ENCODE data around the gene SMAGP. TPM values are rescaled to one million over a fixed set of nuclear protein-coding genes. Genes with fewer than 3 reads are reported as not detected.

Gene SMAGP
- total and polyA plus RNA-seq, 2 of the 13 experiments (the other 11 are each of a cell fraction or from before 2014, with no cell fraction given): 9.2 TPM

DNA sequence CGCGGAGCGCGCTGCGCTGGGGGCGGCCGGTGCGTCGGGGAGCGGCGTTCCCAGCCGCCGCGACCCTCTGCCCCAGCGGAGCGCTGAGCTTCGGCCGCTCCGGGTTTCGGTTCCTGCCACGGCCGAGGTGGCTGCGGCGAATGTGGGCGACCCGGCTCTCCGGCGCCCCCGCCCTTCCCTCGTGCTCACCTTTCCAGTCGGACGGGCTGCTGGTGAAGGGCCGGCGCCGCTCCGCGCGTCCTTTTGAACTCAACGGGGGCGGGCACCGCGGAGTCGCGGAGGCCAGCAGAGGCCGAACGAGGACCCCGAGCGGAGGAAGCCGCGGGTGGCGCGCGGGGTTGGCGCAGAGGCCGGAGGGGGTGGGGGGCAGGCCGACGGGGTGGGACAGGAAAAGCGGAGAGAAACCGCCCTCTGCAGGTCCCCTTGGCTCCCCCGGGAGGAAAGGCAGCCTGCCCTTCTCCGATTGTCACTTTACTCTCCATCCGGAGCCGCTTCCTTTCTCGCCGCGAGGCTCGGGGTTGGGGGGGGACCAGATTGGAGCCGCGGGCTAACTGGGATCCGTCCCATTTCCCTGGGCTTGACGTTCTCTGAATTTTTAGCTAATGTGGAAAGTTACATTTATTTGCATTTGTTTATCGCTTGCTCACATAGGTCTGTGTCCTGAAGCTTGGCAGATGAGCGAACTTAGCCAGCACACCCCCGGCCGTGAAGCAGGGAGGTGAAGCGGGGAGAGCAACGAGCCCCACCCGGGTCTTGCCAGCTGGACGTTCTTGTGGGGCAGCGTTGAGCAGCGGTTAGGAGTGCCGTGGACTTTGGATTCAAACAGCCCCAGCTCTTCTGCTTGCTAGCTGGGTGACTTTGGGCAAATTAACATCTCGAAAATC lies at the start of gene SMAGP (continued):
- TF ChIP-seq TOPORS (CRISPR knock-in tag; IDR thresholded peaks at IDR 0.05): no peak
- TF ChIP-seq KDM5A (IDR thresholded peaks at IDR 0.05; ENCODE audit: borderline replicate concordance, low read length): no peak
- TF ChIP-seq NPAS2 (CRISPR knock-in tag; IDR thresholded peaks at IDR 0.05; ENCODE audit: borderline replicate concordance): no peak
- no peak for TF ChIP-seq ZNF333 (CRISPR knock-in tag; IDR thresholded peaks at IDR 0.05; ENCODE audit: borderline replicate concordance)
- TF ChIP-seq DR1 (CRISPR knock-in tag; IDR thresholded peaks at IDR 0.05): no peak
- no peak for TF ChIP-seq NFATC3 (CRISPR knock-in tag; IDR thresholded peaks at IDR 0.05)
- TF ChIP-seq, protein P1, sequence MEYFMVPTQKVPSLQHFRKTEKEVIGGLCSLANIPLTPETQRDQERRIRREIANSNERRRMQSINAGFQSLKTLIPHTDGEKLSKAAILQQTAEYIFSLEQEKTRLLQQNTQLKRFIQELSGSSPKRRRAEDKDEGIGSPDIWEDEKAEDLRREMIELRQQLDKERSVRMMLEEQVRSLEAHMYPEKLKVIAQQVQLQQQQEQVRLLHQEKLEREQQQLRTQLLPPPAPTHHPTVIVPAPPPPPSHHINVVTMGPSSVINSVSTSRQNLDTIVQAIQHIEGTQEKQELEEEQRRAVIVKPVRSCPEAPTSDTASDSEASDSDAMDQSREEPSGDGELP (IDR thresholded peaks at IDR 0.05; ENCODE audit: borderline replicate concordance, low read depth): peak; percentile 63; the same call in 1 of the 2 replicates
- TF ChIP-seq ZBTB7B (CRISPR knock-in tag; IDR thresholded peaks at IDR 0.05): peak; percentile 31; the same call in 1 of the 2 replicates
- TF ChIP-seq, protein P2, sequence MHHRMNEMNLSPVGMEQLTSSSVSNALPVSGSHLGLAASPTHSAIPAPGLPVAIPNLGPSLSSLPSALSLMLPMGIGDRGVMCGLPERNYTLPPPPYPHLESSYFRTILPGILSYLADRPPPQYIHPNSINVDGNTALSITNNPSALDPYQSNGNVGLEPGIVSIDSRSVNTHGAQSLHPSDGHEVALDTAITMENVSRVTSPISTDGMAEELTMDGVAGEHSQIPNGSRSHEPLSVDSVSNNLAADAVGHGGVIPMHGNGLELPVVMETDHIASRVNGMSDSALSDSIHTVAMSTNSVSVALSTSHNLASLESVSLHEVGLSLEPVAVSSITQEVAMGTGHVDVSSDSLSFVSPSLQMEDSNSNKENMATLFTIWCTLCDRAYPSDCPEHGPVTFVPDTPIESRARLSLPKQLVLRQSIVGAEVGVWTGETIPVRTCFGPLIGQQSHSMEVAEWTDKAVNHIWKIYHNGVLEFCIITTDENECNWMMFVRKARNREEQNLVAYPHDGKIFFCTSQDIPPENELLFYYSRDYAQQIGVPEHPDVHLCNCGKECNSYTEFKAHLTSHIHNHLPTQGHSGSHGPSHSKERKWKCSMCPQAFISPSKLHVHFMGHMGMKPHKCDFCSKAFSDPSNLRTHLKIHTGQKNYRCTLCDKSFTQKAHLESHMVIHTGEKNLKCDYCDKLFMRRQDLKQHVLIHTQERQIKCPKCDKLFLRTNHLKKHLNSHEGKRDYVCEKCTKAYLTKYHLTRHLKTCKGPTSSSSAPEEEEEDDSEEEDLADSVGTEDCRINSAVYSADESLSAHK (CRISPR knock-in tag; IDR thresholded peaks at IDR 0.05; ENCODE audit: borderline replicate concordance): no peak
- TF ChIP-seq HOXD1 (CRISPR knock-in tag; IDR thresholded peaks at IDR 0.05): no peak
- TF ChIP-seq JDP2 (CRISPR knock-in tag; IDR thresholded peaks at IDR 0.05; ENCODE audit: borderline replicate concordance): no peak
- no peak for TF ChIP-seq HMGA1 (CRISPR knock-in tag; conservative IDR thresholded peaks at IDR 0.05)
- no peak for TF ChIP-seq FOXA3 (CRISPR knock-in tag; IDR thresholded peaks at IDR 0.05)
- no peak for TF ChIP-seq RORA (CRISPR knock-in tag; IDR thresholded peaks at IDR 0.05)
- no peak for TF ChIP-seq ZNF720 (CRISPR knock-in tag; IDR thresholded peaks at IDR 0.05)
- TF ChIP-seq NBN (conservative IDR thresholded peaks at IDR 0.05): no peak
- no peak for TF ChIP-seq BORCS8-MEF2B (CRISPR knock-in tag; IDR thresholded peaks at IDR 0.05)
- TF ChIP-seq ZNF619 (CRISPR knock-in tag; IDR thresholded peaks at IDR 0.05): no peak
- TF ChIP-seq ZSCAN20 (CRISPR knock-in tag; IDR thresholded peaks at IDR 0.05; ENCODE audit: borderline replicate concordance): no peak
- TF ChIP-seq FOXK2 (IDR thresholded peaks at IDR 0.05): no peak
- TF ChIP-seq RBM39 (IDR thresholded peaks at IDR 0.05; ENCODE audit: low read depth, low read length, poor library complexity, severe bottlenecking): peak; percentile 18
- no peak for TF ChIP-seq NFYC (CRISPR knock-in tag; IDR thresholded peaks at IDR 0.05)
- no peak for TF ChIP-seq KLF15 (CRISPR knock-in tag; IDR thresholded peaks at IDR 0.05; ENCODE audit: borderline replicate concordance)
- TF ChIP-seq ZNF510 (CRISPR knock-in tag; IDR thresholded peaks at IDR 0.05; ENCODE audit: low read depth): no peak; the same call in 1 of the 2 replicates
- no peak for TF ChIP-seq PHB2 (IDR thresholded peaks at IDR 0.05; ENCODE audit: partially characterized antibody)
- TF ChIP-seq ZNF292 (CRISPR knock-in tag; IDR thresholded peaks at IDR 0.05; ENCODE audit: borderline replicate concordance, low read depth): peak; percentile 46; the same call in 1 of the 2 replicates
- no peak for TF ChIP-seq MAFK (conservative IDR thresholded peaks at IDR 0.05 in 1 of 2, IDR thresholded peaks at IDR 0.05 in 1 of 2; ENCODE audit: low read length in 2 of 2)
- TF ChIP-seq, protein P3, sequence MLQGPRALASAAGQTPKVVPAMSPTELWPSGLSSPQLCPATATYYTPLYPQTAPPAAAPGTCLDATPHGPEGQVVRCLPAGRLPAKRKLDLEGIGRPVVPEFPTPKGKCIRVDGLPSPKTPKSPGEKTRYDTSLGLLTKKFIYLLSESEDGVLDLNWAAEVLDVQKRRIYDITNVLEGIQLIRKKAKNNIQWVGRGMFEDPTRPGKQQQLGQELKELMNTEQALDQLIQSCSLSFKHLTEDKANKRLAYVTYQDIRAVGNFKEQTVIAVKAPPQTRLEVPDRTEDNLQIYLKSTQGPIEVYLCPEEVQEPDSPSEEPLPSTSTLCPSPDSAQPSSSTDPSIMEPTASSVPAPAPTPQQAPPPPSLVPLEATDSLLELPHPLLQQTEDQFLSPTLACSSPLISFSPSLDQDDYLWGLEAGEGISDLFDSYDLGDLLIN (CRISPR knock-in tag; IDR thresholded peaks at IDR 0.05; ENCODE audit: borderline replicate concordance): no peak

Data from HepG2 (cell line).